Heart left ventricle (tissue), 13 donors: ENCODE results near the gene IL34.

ENCODE experiments used
- CTCF ChIP-seq, 12 donors: fragments of 200-600 bp; sonication (generic) in 4 of 12; IDR thresholded peaks; one replicate each; pipeline versions ENCODE4 v1.5.0 to v1.8.0; 2018 to 2022; ENCODE audit warnings: antibody characterized with exemption in 12 of 12, mild to moderate bottlenecking in 5 of 12
- POLR2A ChIP-seq, 2 donors: fragments of 450-650 bp; IDR thresholded peaks; one replicate each; pipeline ENCODE4 v1.6.1; 2017; ENCODE audit warnings: antibody characterized with exemption in 2 of 2, mild to moderate bottlenecking in 2 of 2, moderate library complexity in 2 of 2
- donor health status: ischemic (EF 13 %, LVEDD 7.1; RV severe dilation, severe dysfunction).
- donor health status: DM: no; HTN: yes; CAD: no.
- donor health status: DM: no; HTN: no; CAD: no.
- donor health status: ischemic (EF 25% LVEDD 6.9; RV normal size, moderate dysfunction).
- donor health status: ischemic (EF 25% LVEDD 5.7; RV mildly dilated, moderate dysfunction).
- donor health status: ischemic (EF 35%, LVEDD 5.7; RV mildly dilated, moderate dysfunction).
- donor health status: nonischemic (EF 11% LVEDD 7.7; RV severe dilation, severe dysfunction).
- donor health status: DM: yes; HTN: yes; CAD: no.
- donor health status: PGD.
- donor health status: ischemic (EF 29% LVEDD 5.4; RV normal size, mild dysfunction).
- donor health status: nonischemic (EF 23%, LVEDD 6.1; RV moderate dilation, normal function).

- TF ChIP-seq CTCF (IDR thresholded peaks at IDR 0.05), result peak; percentile 80 to 95 (median 92)
- no peak for TF ChIP-seq POLR2A (IDR thresholded peaks at IDR 0.05)
Measured at GRCh38 chr16:70653809-70654771, 7.7 kb downstream of the IL34 start.
